Mammary epithelial cell (primary cell): ENCODE results near the gene PLAAT3.

ENCODE experiments used
- EZH2 ChIP-seq: IDR thresholded peaks from 2 replicates; pipeline ENCODE4 v1.6.1; 2012; ENCODE audit warnings: low read length, inconsistent platforms, borderline replicate concordance
- TF ChIP-seq, protein P1 (sequence below), 2 donors: IDR thresholded peaks in 1 of 2; conservative IDR thresholded peaks in 1 of 2; 2 replicates each; pipeline ENCODE4 v1.5.1; 2011 to 2012; ENCODE audit warnings: inconsistent platforms in 2 of 2, low read length in 2 of 2, mild to moderate bottlenecking in 2 of 2, control low read depth in 1 of 2, low read depth in 1 of 2; ENCODE audit not compliant: insufficient read depth in 1 of 2; ENCODE audit errors: extremely low read depth in 1 of 2

DNA sequence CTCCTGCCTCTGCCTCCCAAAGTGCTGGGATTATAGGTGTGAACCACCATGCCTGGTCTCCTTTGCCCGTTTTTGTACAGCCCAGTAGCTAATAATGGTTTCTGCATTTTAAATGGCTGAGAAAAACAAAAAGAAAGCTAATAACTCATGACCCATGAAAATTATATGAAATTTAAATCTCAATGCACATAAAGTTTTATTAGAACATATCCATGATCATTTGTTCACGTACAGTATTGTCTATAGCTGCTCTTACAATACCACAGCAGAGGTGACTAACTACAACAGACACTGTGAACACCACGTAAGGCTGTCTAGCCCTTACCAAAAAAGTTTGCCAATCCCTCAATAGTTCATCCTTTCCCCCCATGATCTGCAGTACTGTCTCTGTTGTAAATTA is 44.7 kb downstream of the PLAAT3 start:
- TF ChIP-seq, protein P1, sequence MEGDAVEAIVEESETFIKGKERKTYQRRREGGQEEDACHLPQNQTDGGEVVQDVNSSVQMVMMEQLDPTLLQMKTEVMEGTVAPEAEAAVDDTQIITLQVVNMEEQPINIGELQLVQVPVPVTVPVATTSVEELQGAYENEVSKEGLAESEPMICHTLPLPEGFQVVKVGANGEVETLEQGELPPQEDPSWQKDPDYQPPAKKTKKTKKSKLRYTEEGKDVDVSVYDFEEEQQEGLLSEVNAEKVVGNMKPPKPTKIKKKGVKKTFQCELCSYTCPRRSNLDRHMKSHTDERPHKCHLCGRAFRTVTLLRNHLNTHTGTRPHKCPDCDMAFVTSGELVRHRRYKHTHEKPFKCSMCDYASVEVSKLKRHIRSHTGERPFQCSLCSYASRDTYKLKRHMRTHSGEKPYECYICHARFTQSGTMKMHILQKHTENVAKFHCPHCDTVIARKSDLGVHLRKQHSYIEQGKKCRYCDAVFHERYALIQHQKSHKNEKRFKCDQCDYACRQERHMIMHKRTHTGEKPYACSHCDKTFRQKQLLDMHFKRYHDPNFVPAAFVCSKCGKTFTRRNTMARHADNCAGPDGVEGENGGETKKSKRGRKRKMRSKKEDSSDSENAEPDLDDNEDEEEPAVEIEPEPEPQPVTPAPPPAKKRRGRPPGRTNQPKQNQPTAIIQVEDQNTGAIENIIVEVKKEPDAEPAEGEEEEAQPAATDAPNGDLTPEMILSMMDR (conservative IDR thresholded peaks at IDR 0.05 in 1 of 2, IDR thresholded peaks at IDR 0.05 in 1 of 2; ENCODE audit: extremely low read depth in 1 of 2, insufficient read depth in 1 of 2, low read depth in 1 of 2, low read length in 2 of 2): no peak
- no peak for TF ChIP-seq EZH2
